Posterior cingulate gyrus (tissue), 11 donors: ENCODE results near the gene SEMA3D.

Experiments
- DNase-seq, 10 donors: peaks; one replicate each; pipeline versions ENCODE4 v3.0.0 to v3.0.0-alpha.2; 2020 to 2021; ENCODE audit warnings: mixed read lengths in 3 of 10
- intact Hi-C: fragments of 100-400 bp; cut with DNase I; formaldehyde crosslinking; loops from one replicate; pipeline ENCODE4 v1.15.1; 2023

SEMA3D gene

GRCh38 chr7:85046534-85046933 lies 140.3 kb downstream of the SEMA3D start:
- no peak for DNase-seq
- intact Hi-C loops = loop anchor here (10.0 kb wide), 1 partner anchor 408 kb away; no protein-coding TSS in a partner anchor

- intact Hi-C loops = loop anchor here (1.0 to 10.0 kb wide), 3 partner anchors 146 to 513 kb away; partner anchors contain the start of gene SEMA3D
- peak in 9 of 10 donors; percentile 13 to 92 (median 68) for DNase-seq
Measured at GRCh38 chr7:85041605-85042216, 145.1 kb downstream of the SEMA3D start.

DNA sequence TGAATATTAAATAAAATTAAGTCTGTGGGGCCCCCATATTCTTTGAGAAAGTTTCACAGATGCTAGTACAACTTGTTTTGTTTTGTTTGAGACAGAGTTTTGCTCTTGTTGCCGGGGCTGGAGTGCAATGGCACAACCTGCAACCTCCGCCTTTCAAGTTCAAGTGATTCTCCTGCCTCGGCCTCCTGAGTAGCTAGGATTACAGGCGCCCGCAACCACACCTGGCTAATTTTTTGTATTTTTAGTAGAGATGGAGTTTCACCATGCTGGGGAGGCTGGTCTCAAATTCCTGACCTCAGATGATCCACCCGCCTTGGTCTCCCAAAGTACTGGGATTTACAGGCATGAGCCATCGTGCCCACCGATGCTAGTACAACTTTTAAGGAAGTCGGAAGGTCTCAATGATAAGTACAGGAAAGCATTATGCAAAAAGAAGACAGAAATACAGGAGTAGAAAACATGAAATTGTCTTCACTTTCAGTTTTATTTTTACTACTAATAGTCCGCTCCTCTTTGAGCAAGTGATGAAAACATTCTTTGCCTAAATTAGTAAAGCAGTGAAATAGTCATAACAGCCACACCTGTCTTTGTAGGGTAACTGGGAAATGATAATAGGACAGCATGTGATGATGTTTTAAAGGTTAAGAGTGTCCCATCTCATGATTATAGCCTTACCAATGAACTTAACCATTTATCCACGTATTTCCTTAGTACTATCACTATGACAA lies 147.5 kb downstream of the SEMA3D start:
- peak in 1 of 10 donors; percentile 57 for DNase-seq
- intact Hi-C loops = no loop called here

DNA sequence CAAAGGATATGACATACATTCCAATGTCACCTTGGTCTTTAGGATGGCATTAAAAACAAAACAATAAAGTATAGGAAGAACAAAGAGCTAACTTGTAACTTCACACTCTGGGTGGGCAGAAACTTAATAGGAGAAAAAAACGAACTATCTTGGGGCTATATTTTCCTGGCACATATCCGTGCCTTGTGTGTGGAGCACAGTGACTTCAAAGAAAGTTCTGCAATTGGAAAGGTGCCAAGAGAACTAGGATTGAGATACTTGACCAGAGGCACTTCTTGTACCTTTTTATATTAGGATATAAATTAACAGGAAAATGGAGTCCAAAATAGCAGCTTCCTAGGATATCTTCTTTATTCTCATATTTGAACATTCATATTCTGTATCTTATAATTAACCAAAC lies 148.4 kb downstream of the SEMA3D start:
- intact Hi-C loops = no loop called here
- DNase-seq = no peak

DNA sequence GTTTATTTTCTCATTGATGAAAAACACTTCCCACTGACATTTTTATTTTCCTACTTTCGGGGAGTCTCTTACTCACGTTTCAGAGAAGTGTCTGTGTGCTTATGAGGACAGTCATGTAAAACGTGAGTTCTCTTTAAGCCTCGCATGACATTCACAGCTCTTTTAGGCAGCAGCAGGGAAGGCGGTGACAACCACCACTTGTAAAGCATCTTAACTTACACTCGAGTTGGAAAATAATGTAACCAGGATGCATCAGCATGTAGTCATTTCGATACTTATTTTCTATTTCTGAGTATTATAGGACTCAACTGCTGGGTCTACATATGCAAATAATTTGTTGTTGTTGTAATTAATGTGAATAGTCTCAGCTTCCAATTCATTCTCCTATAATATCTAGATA lies 153.6 kb downstream of the SEMA3D start:
- no peak for DNase-seq
- intact Hi-C loops = loop anchor here (5.0 kb wide), 1 partner anchor 819 kb away; no protein-coding TSS in a partner anchor

DNA sequence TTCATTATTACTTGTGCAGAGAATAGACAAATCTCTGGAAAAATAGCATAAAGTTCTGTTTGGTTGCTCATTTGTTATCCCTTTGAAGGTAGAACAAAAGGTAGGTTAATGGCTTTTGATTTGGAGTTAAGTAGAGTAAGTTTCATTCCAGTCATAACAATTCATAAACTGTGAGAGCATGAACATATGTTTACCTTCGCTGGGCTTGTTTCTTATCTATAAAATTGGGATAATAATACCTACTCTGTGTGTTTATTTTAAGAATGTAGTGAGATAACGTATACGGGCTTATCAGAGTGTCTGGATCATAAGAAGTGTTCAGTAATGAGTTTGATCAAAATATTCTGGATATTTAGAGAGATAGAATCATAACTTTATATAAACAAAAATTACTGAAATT lies 155.4 kb downstream of the SEMA3D start:
- intact Hi-C loops = loop anchor here (5.0 kb wide), 1 partner anchor 821 kb away; no protein-coding TSS in a partner anchor

DNA sequence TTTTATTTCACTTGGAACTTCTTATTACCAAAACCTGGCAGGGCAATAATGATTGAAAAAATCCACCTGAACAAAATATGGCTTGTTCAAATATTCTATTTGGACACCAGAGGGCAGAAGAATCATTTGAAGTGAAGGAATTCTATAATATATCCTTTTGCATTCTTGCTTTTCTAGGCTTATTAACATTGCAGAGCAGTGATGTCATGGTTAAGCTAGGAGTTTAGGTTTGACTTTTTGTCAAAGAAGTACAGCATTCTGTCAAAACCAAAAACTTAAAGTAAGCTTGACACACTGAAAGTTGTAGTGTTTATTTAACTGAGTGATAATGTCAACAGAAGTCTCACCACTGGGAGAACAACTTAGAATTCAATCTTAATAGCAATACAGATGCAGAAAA lies 156.0 kb downstream of the SEMA3D start:
- DNase-seq = no peak
- intact Hi-C loops = loop anchor here (5.0 kb wide), 1 partner anchor 821 kb away; no protein-coding TSS in a partner anchor

More for the DNA sequence above, 155.4 kb downstream of the SEMA3D start:
- DNase-seq = no peak

DNA sequence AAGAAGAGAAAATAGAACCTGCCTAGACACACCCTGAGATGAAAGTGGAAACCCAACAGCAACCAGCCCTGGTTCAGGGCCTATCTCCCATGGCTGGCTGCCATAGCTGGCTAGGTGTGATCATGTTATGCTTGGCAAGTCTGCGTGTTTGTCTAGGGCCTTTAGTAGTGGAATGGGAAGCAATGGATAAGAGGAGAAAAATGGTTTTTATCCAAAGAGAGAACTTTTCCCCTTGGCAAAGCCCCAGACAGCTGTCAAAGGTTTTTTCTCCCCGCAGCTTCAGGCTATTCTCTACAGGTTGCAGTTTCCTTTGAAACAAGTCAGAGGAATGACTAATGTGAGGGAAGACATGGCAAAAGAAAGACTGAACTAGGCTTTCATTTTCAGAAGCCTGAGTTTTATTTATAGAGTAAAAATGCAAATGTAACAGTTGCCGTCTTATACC lies 161.5 kb downstream of the SEMA3D start:
- intact Hi-C loops = loop anchor here (5.0 kb wide), 1 partner anchor 807 kb away; no protein-coding TSS in a partner anchor
- DNase-seq = no peak

DNA sequence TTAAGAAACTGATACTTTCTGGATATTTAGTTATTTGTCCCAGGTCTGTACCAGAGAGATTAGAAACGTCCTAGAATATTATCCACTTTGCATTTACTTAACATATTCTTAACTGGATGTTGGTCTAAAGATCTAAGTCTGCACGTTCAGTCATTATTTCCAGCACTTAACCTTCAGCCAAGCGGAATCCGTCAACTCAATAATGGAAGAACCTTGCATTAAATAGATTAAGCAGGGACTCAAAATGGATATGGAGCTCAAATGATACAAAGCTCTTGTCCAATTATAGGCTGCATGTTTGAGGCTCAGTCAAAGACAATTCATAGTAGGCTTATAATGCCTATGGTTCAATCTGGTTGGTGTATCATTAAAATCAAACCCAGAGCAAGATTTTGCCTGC lies 162.9 kb downstream of the SEMA3D start:
- DNase-seq = no peak
- intact Hi-C loops = loop anchor here (1.0 to 2.0 kb wide), 2 partner anchors 1048 to 1087 kb away; no protein-coding TSS in a partner anchor

DNA sequence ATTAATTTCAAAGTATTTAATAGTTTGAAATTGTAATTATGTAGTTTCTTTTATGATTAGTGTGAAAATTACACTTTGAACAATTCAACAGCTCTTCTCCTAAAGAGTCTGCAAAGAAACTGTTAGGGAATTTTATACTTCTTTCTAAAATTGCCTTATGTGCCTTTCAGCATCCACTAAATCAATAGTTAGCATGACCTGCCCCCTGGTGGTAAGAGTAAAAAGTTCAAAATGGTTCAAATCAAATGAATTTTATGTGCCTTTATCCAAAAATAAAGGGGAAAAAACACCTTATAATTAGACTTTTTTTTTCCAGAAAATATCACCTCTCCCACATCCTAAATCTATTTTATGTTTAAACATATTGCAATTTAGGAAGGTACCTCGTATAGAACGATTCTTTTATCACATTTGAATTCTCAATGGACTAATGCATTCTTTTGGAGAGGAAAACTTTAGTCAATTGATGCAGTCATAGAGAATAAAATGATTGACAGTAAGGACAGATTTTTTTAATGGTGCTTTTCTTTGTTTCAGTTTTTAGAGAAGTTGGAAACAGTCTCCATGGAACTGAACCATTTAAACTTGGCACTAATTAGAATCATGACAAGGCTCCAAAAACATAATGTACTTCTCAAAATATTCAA lies 163.7 kb downstream of the SEMA3D start:
- intact Hi-C loops = loop anchor here (1.0 to 2.0 kb wide), 2 partner anchors 1047 to 1086 kb away; no protein-coding TSS in a partner anchor
- DNase-seq = peak in 1 of 10 donors; percentile 16

DNA sequence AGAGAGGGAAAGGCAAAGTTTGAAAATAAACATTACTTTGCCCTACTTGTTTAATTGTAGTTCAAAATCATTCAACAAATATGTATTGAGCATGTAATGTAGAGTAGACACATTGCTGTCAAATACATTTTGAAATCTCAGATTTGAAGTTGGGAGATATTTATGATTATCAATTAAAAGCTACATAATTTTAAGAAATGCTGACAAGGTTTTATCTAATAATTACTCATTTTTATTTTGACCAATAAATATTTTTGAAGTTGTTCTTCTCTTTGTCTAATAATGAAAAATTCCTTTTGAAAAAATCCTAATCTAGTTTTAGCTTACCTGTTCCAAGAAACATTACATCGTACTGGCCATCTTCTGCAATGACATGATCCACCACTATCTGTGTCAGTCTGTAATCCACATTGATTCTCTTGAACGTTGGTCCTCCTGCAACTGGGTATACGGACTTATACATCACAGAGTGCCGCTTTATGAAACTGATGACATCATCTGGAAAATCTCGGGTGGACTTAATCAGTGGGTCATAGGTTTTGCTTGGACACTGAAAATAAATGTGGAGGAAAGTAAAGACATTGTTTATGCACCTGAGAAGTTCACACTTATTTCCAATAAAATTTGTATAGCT lies 164.7 kb downstream of the SEMA3D start:
- intact Hi-C loops = loop anchor here (2.0 kb wide), 1 partner anchor 1085 kb away; no protein-coding TSS in a partner anchor
- DNase-seq = no peak

DNA sequence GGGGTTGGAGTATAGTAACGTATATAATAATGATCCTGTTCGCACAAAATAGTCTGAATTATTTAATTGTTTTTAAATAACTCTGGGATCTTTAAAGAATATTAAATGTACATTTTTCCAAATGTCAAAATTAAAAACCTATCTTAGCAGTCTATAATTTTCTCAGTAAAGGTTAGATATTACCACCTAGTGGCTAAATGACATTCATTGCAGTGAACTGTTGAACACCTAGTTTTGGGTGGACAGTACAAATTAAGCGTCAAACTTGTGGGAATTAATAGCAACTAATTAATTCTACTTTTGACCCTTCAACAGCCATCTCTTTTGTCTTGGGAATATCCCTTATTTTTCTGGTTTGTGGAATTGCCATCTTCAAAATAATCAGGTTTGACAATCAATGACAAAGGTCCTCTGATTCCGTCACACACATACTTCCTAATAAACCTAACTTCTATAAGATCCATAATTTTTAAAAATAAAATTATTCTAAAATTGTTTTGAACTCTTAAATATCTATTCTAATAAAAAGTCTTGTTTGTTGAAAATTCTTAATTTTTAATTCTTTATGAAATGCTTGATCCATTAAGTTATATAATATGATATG lies 165.7 kb downstream of the SEMA3D start:
- no peak for DNase-seq
- intact Hi-C loops = no loop called here

DNA sequence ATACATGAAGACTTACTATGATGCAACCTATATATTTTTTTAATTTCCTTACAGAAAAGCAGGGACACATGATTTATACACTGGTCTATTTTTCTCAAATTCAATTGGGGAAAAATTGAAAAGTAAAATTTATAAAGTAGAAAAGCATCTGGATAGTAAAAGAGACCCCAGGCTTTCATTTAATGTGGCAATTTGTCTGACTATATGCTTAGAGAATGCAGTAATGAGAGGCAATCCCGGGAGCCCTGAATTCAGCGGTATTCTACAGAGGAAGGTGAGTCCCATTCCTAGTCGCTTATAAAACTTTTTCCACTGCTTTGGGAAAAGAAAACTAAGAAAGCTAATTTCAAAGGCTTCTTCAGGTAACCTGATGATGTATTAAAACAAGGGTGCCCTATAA lies 167.1 kb downstream of the SEMA3D start:
- intact Hi-C loops = no loop called here
- no peak for DNase-seq

DNA sequence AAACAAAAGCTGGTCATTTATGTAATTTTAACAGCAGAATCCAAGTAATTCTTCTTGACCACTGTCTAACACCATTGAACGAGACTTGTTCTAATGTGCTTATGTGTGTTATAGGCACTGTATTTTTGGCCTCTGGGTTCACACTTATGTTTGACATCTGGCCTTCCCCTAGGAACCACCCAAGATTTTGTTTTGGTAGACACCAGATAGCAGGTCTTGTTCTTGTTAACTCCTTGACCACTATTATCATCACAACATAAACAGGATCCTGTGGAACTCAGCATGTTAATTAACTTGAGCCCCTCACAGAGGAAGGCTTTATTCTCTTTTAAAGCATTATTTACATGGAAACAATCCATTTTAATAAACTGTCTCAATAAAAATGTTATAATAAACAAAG lies 167.7 kb downstream of the SEMA3D start:
- DNase-seq = no peak
- intact Hi-C loops = no loop called here

GRCh38 chr7:85018498-85018897 lies 168.4 kb downstream of the SEMA3D start:
- no peak for DNase-seq
- intact Hi-C loops = no loop called here

- intact Hi-C loops = no loop called here
- no peak for DNase-seq
Measured at GRCh38 chr7:85016286-85016685, 170.6 kb downstream of the SEMA3D start.

- intact Hi-C loops = no loop called here
- DNase-seq = no peak
Measured at GRCh38 chr7:85014936-85015660, 171.8 kb downstream of the SEMA3D start.

GRCh38 chr7:85011127-85011526 lies 175.7 kb downstream of the SEMA3D start:
- intact Hi-C loops = no loop called here

DNA sequence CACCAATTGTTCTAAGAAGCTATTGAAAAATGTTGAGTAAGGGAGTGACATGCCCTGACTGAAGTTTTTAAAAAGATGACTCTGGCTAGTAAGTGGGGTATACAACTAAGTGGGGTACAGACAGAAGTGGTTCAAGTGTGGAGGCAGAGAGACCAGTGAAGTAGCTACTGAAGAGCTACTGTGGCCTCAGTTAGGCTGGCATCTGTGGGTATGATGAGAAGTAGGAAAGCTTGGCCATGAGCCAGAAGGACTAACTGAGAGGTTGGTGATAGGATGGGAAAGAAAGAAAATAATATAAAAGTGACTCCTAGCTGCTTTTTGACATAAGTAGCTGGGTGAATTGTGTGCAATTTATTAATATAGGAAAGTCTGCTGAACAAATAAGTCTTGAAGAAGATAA lies 176.6 kb downstream of the SEMA3D start:
- intact Hi-C loops = no loop called here

More at GRCh38 chr7:85011127-85011526, 175.7 kb downstream of the SEMA3D start:
- no peak for DNase-seq

More for the DNA sequence above, 176.6 kb downstream of the SEMA3D start:
- DNase-seq = no peak
